HEK293 (cell line): Measurements from ENCODE around the gene C1orf74.

Experiments
- CTCF ChIA-PET: fragments of 350-600 bp; formaldehyde crosslinking; extraction: SDS; loops from one replicate; lab custom pipeline; 2021; ENCODE audit warnings: antibody characterized with exemption; lab: Yijun Ruan, JAX
- POLR2A ChIA-PET: fragments of 300-600 bp; formaldehyde crosslinking; extraction: SDS; loops from one replicate; lab custom pipeline; 2020; ENCODE audit warnings: antibody characterized with exemption, inconsistent platforms; lab: Yijun Ruan, JAX
- H3K27ac ChIP-seq: fragments of 200-500 bp; sonication (Bioruptor generic); 2 replicates; pipeline ENCODE4 v1.5.1; 2014; ENCODE audit warnings: low read depth, low read length, control low read depth, inconsistent platforms; ENCODE audit errors: extremely low read depth
- H3K36me3 ChIP-seq, 2 experiments: fragments of 200-500 bp in 1 of 2; sonication (Bioruptor generic) in 1 of 2; 1 replicate in 1 of 2; 2 replicates in 1 of 2; pipeline ENCODE4 v1.5.1; 2014 to 2017; ENCODE audit warnings: inconsistent platforms in 2 of 2, low read length in 2 of 2; ENCODE audit not compliant: control insufficient read depth in 2 of 2, insufficient read depth in 1 of 2
- H3K4me1 ChIP-seq: fragments of 200-500 bp; sonication (Bioruptor generic); 2 replicates; pipeline ENCODE4 v1.5.1; 2014; ENCODE audit warnings: mild to moderate bottlenecking, low read length, inconsistent platforms; ENCODE audit not compliant: control insufficient read depth, insufficient read depth
- H3K4me3 ChIP-seq: 2 replicates; pipeline ENCODE4 v1.5.1; 2011; ENCODE audit warnings: low read depth, mild to moderate bottlenecking, control low read depth, low read length, moderate library complexity
- H3K9me3 ChIP-seq: fragments of 200-500 bp; sonication (Bioruptor generic); 2 replicates; pipeline ENCODE4 v1.5.1; 2014; ENCODE audit warnings: low read depth, low read length, inconsistent platforms; ENCODE audit not compliant: control insufficient read depth, insufficient read depth
- BCL11B ChIP-seq: fragments of 450-650 bp; formaldehyde crosslinking; IDR thresholded peaks from 2 replicates; pipeline ENCODE4 v1.5.1; 2016; ENCODE audit warnings: low read depth, missing biosample characterization, missing genetic modification characterization
- ELK4 ChIP-seq: IDR thresholded peaks from 2 replicates; pipeline ENCODE4 v1.6.1; 2011; ENCODE audit warnings: mild to moderate bottlenecking, low read depth, low read length, borderline replicate concordance
- HOXC10 ChIP-seq: sonication (generic); formaldehyde crosslinking; IDR thresholded peaks from 2 replicates; pipeline ENCODE4 v1.8.1; 2023; ENCODE audit warnings: mild to moderate bottlenecking, missing genetic modification reagents
- HOXD13 ChIP-seq: sonication (generic); formaldehyde crosslinking; IDR thresholded peaks from 2 replicates; pipeline ENCODE4 v1.8.0; 2022; ENCODE audit warnings: missing genetic modification reagents, borderline replicate concordance
- KLF1 ChIP-seq: fragments of 450-650 bp; formaldehyde crosslinking; IDR thresholded peaks from 2 replicates; pipeline ENCODE4 v1.5.1; 2016; ENCODE audit warnings: missing biosample characterization, missing genetic modification characterization
- KLF9 ChIP-seq: fragments of 450-650 bp; formaldehyde crosslinking; IDR thresholded peaks from 2 replicates; pipeline ENCODE4 v1.5.1; 2016; ENCODE audit warnings: missing biosample characterization, missing genetic modification characterization, low read depth
- PRDM2 ChIP-seq: fragments of 450-650 bp; formaldehyde crosslinking; IDR thresholded peaks from 2 replicates; pipeline ENCODE4 v1.5.1; 2016; ENCODE audit warnings: missing biosample characterization, missing genetic modification characterization, borderline replicate concordance
- SP7 ChIP-seq: fragments of 450-650 bp; formaldehyde crosslinking; IDR thresholded peaks from 2 replicates; pipeline ENCODE4 v1.5.1; 2016; ENCODE audit warnings: missing biosample characterization, missing genetic modification characterization
- WT1 ChIP-seq: fragments of 450-650 bp; formaldehyde crosslinking; IDR thresholded peaks from 2 replicates; pipeline ENCODE4 v1.5.1; 2016; ENCODE audit warnings: missing biosample characterization, missing genetic modification characterization
- ZBTB17 ChIP-seq: fragments of 450-650 bp; formaldehyde crosslinking; IDR thresholded peaks from 2 replicates; pipeline ENCODE4 v1.5.1; 2016; ENCODE audit warnings: missing biosample characterization, missing genetic modification characterization
- ZBTB49 ChIP-seq: fragments of 450-650 bp; formaldehyde crosslinking; IDR thresholded peaks from 2 replicates; pipeline ENCODE4 v1.5.1; 2016; ENCODE audit warnings: missing biosample characterization, missing genetic modification characterization, low read depth
- ZNF157 ChIP-seq: fragments of 450-650 bp; formaldehyde crosslinking; IDR thresholded peaks from 2 replicates; pipeline ENCODE4 v1.5.1; 2016; ENCODE audit warnings: missing biosample characterization, missing genetic modification characterization
- ZNF302 ChIP-seq: fragments of 450-650 bp; formaldehyde crosslinking; IDR thresholded peaks from 2 replicates; pipeline ENCODE4 v1.5.1; 2016; ENCODE audit warnings: missing biosample characterization, missing genetic modification characterization, low read depth
- ZNF473 ChIP-seq: fragments of 450-650 bp; formaldehyde crosslinking; IDR thresholded peaks from 2 replicates; pipeline ENCODE4 v1.5.1; 2017; ENCODE audit warnings: missing biosample characterization, missing genetic modification characterization
- ZNF513 ChIP-seq: fragments of 450-650 bp; IDR thresholded peaks from 2 replicates; pipeline ENCODE4 v1.5.1; 2018; ENCODE audit warnings: missing biosample characterization, missing genetic modification characterization
- ZNF596 ChIP-seq: fragments of 450-650 bp; IDR thresholded peaks from 2 replicates; pipeline ENCODE4 v1.5.0; 2018; ENCODE audit warnings: missing biosample characterization, mild to moderate bottlenecking, missing genetic modification characterization, moderate library complexity
- ZSCAN30 ChIP-seq: fragments of 450-650 bp; IDR thresholded peaks from 2 replicates; pipeline ENCODE4 v1.5.1; 2018; ENCODE audit warnings: missing biosample characterization, mild to moderate bottlenecking, missing genetic modification characterization, moderate library complexity

C1orf74 gene

GRCh38 chr1:209831615-209832014, 47.3 kb upstream of the C1orf74 start:
- TF ChIP-seq ZBTB17 (tag by site-specific recombination) (peak; percentile 34; the same call in 1 of the 2 replicates), ZNF157 (no peak), SP7 (tag by site-specific recombination) (no peak)
- Histone ChIP-seq H3K4me1 (no peaks in the 10 kb centered on the region), H3K9me3 (no peaks in the 10 kb centered on the region), H3K36me3 (peaks cover 39 to 57% of the 10 kb centered on the region in 2 experiments), H3K4me3 (no peak overlapping the region), H3K27ac (no peak overlapping the region)
- CTCF ChIA-PET = interaction anchor here (0.7 to 1.2 kb wide), 3 partner anchors 9 to 480 kb away, joined by 3 to 4 read pairs (median 3); no protein-coding TSS in a partner anchor
- POLR2A ChIA-PET = no interaction called here

GRCh38 chr1:209830722-209831121, 46.4 kb upstream of the C1orf74 start:
- Histone ChIP-seq H3K36me3 (peaks cover 32 to 48% of the 10 kb centered on the region in 2 experiments), H3K4me3 (no peak overlapping the region), H3K27ac (no peak overlapping the region), H3K9me3 (no peaks in the 10 kb centered on the region), H3K4me1 (no peaks in the 10 kb centered on the region)
- TF ChIP-seq KLF9 (tag by site-specific recombination) (no peak), BCL11B (no peak), ZNF513 (tag by site-specific recombination) (peak; percentile 91)
- CTCF ChIA-PET = interaction anchor here (0.6 to 0.7 kb wide), 2 partner anchors 19 to 158 kb away, joined by 3 to 4 read pairs; no protein-coding TSS in a partner anchor
- POLR2A ChIA-PET = no interaction called here

GRCh38 chr1:209829716-209830115, 45.4 kb upstream of the C1orf74 start:
- ChIA-PET CTCF (no interaction called here), POLR2A (no interaction called here)
- Histone ChIP-seq H3K4me1 (no peaks in the 10 kb centered on the region), H3K27ac (no peak overlapping the region), H3K36me3 (peaks cover 22 to 38% of the 10 kb centered on the region in 2 experiments), H3K4me3 (no peak overlapping the region), H3K9me3 (no peaks in the 10 kb centered on the region)
- TF ChIP-seq ZNF596 = no peak
- no peak for TF ChIP-seq ZNF302 (tag by site-specific recombination)
- no peak for TF ChIP-seq HOXC10 (CRISPR knock-in tag)
- TF ChIP-seq WT1 (tag by site-specific recombination) = no peak
- TF ChIP-seq ZNF473 (tag by site-specific recombination) = no peak
- TF ChIP-seq ZSCAN30 (tag by site-specific recombination) = no peak
- no peak for TF ChIP-seq PRDM2 (tag by site-specific recombination)
- no peak for TF ChIP-seq KLF1 (tag by site-specific recombination)
- no peak for TF ChIP-seq ELK4
- no peak for TF ChIP-seq HOXD13 (CRISPR knock-in tag)
- TF ChIP-seq ZBTB49 (tag by site-specific recombination) = no peak
